VCaP (cell line): ENCODE results near the gene ZBTB8A.

ENCODE experiments used
- H3K27ac ChIP-seq: fragments of 450-650 bp; 2 replicates; pipeline ENCODE4 v1.5.1; 2017
- CTCF ChIP-seq: fragments of 450-650 bp; conservative IDR thresholded peaks from 2 replicates; pipeline ENCODE4 v1.5.1; 2017; ENCODE audit warnings: mild to moderate bottlenecking, moderate library complexity

Gene ZBTB8A

DNA sequence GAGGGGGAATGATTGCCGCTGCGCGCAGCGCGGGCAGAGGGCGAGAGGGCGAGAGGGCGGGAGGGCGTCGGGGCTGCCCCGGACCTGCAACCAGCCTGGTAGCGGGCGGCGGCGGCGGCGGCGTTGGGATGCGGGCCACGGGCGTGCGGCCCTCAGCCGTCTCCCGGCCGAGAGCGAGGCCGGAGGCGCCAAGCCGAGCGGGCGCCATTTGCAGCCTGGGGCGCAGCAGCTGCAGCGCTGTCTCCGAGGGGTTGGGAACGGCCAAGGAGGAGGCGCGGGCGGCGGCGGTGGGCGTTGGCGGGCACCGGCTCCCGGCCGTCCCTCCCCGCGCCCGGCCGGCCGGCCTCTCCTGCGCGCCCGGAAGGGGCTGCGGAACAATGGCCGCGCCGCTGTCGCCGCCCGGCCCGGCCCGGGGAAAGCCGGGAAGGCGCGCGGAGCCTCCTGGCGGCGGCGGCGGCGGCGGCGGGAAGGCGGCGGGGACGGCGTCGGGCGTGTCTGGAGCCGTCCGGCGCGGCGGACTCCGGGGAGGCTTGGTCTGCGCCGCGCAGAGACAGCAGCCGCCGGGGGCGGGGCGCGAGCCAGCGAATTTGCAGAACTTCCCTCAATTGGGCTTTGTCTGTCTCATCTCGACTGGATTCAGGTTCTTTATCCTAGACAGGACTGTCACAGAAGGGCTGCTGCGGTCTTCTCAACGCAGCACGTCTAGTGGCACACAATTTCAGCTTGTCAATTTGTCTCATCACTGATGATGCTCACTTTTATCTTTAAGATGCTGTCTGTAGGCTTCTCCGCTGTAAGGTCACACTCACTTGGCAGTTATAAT lies 38.6 kb upstream of the ZBTB8A start:
- H3K27ac ChIP-seq = peak overlapping the region; percentile 99
- TF ChIP-seq CTCF = peak; percentile 37

GRCh38 chr1:32501865-32502264 lies 37.4 kb upstream of the ZBTB8A start:
- peak overlapping the region; percentile 99 for H3K27ac ChIP-seq
- TF ChIP-seq CTCF = no peak

- peak overlapping the region; percentile 99 for H3K27ac ChIP-seq
- TF ChIP-seq CTCF = no peak
These were observed 36.1 kb upstream of the ZBTB8A start for GRCh38 chr1:32503153-32503552.

DNA sequence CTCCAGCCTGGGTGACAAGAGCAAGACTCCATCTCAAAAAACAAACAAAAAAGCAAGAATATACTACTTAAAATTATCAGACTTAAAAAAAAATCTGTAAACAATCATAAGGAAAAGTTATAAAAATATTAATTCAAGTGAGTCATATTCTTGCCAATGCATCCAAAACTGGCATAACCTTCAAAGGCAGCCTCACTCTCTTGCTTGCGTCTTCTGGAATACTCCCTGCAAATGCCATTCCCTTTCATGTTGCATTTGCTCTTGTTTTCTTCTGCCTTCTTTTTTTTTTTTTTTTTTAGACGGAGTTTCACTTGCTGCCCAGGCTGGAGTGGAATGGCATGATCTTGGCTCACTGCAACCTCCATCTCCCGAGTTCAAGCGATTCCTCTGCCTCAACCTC lies 32.2 kb upstream of the ZBTB8A start:
- no peak for TF ChIP-seq CTCF
- H3K27ac ChIP-seq = no peak overlapping the region

GRCh38 chr1:32508761-32509160 lies 30.5 kb upstream of the ZBTB8A start:
- no peak for TF ChIP-seq CTCF
- no peak overlapping the region for H3K27ac ChIP-seq

DNA sequence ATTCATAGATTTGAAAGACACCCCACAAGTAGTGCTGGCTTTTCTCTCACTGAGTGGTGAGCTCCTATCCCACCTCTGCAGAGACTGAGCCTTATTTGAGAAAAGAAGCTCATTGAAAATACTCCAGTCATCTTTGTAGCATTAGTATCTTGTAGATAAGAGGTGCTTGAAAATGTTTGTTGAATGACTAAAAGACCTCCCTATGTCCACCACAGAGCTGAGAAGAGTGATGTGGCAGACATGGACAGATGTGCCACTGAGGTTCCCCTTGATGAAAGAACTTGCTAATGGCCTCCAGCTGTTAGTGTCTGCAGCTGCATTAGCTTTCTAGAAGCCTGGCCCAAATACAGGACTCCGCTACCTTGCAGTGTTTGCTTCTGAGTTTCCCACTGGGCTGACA lies 29.3 kb upstream of the ZBTB8A start:
- H3K27ac ChIP-seq = no peak overlapping the region
- no peak for TF ChIP-seq CTCF

DNA sequence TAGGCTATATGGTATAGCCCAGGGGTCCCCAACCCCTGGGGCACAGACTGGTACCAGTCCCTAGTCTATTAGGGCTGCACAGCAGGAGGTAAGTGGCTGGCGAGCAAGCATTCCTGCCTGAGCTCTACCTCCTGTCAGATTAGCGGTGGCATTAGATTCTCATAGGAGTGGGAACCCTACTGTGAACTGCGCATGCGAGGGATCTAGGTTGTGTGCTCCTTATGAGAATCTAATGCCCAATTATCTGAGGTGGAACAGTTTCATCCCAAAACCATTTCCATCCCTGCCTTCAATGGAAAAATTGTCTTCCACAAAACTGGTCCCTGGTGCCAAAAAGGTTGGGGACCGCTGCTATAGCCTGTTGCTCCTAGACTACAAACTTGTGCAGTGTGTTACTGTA lies 22.8 kb upstream of the ZBTB8A start:
- no peak for TF ChIP-seq CTCF
- H3K27ac ChIP-seq = no peak overlapping the region
